C4-2B (cell line): ENCODE results near the gene C14orf93.
A peak's percentile ranks its signal among the peaks of the same experiment; 100 is the strongest.

Experiments used
- H3K27ac ChIP-seq: fragments of 450-650 bp; 2 replicates; pipeline ENCODE4 v1.5.1; 2017
- ZFX ChIP-seq: fragments of 450-650 bp; IDR thresholded peaks from 2 replicates; pipeline ENCODE4 v1.6.1; 2017
- TF ChIP-seq, protein P1 (sequence below): fragments of 450-650 bp; conservative IDR thresholded peaks from 2 replicates; pipeline ENCODE4 v1.5.1; 2017; ENCODE audit warnings: mild to moderate bottlenecking

The C14orf93 gene

DNA sequence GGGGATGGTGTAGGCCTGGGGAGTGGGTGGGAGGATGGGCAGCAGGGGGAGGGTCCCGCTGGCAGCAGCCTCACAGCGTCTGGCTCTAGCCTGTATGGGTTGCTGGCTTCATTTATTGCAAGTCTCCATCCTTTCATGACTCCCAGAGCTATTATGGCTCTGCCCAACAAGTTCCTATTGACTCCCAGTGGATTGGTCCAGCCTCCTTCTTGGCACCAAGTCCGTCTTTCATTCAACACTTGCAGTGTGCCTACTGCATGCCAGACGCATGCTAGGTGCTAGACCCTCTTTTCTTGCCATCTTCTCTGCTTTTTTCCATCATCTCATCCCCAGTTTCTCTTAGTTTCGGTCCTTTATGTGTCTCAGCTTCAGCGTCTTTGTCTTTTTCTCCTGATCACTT, 33.2 kb upstream of the C14orf93 start:
- TF ChIP-seq, protein P1, sequence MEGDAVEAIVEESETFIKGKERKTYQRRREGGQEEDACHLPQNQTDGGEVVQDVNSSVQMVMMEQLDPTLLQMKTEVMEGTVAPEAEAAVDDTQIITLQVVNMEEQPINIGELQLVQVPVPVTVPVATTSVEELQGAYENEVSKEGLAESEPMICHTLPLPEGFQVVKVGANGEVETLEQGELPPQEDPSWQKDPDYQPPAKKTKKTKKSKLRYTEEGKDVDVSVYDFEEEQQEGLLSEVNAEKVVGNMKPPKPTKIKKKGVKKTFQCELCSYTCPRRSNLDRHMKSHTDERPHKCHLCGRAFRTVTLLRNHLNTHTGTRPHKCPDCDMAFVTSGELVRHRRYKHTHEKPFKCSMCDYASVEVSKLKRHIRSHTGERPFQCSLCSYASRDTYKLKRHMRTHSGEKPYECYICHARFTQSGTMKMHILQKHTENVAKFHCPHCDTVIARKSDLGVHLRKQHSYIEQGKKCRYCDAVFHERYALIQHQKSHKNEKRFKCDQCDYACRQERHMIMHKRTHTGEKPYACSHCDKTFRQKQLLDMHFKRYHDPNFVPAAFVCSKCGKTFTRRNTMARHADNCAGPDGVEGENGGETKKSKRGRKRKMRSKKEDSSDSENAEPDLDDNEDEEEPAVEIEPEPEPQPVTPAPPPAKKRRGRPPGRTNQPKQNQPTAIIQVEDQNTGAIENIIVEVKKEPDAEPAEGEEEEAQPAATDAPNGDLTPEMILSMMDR: no peak
- no peak for TF ChIP-seq ZFX
- no peak overlapping the region for H3K27ac ChIP-seq

DNA sequence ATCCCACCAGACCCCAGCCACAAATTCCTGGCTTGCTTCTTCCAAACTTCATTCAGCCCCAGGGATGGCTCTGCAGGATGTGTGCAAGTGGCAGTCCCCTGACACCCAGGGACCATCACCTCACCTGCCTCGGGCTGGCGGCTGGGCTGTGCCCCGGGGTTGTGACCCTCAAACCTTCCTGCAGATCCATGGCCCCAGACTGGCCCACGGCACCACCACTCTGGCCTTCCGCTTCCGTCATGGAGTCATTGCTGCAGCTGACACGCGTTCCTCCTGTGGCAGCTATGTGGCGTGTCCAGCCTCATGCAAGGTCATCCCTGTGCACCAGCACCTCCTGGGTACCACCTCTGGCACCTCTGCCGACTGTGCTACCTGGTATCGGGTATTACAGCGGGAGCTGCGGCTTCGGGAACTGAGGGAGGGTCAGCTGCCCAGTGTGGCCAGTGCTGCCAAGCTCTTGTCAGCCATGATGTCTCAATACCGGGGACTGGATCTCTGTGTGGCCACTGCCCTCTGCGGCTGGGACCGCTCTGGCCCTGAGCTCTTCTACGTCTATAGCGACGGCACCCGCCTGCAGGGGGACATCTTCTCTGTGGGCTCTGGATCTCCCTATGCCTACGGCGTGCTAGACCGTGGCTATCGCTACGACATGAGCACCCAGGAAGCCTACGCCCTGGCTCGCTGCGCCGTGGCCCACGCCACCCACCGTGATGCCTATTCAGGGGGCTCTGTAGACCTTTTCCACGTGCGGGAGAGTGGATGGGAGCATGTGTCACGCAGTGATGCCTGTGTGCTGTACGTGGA, 32.4 kb upstream of the C14orf93 start, which contains the start of gene PSMB11:
Gene PSMB11, plus strand, starts transcription at position 51 of the 804 bp plus-strand sequence. Its CDS starts 14 bp downstream, at position 65.
- TF ChIP-seq ZFX: no peak
- TF ChIP-seq, protein P1: no peak
- no peak within 1 kb of the TSS for H3K27ac ChIP-seq

DNA sequence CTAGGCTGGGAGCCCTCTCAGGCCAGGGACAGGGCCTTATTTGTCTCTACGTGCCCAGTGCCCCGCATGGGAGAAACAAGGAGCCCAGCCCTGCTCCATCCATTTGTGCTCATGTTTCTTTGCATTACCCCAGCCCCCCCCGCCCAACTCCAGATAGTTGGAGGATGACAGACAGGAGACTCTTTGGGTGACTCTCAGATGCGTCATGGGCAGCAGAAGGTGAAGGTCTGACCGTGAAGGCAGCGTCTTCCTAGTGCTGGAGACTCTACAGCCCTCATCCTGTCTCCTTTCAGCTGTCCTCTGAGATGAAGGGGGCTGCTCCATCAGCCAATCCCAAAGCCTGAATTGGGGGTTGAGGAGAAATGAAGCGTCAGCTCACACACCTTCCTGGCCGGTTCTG, 31.8 kb upstream of the C14orf93 start:
- H3K27ac ChIP-seq: no peak overlapping the region
- TF ChIP-seq, protein P1: no peak
- no peak for TF ChIP-seq ZFX

GRCh38 chr14:23040100-23040499, 30.2 kb upstream of the C14orf93 start:
- no peak for TF ChIP-seq ZFX
- H3K27ac ChIP-seq: no peak overlapping the region

GRCh38 chr14:23035303-23036144, 25.6 kb upstream of the C14orf93 start:
- peak overlapping the region; percentile 99 for H3K27ac ChIP-seq
- TF ChIP-seq ZFX: no peak
- TF ChIP-seq, protein P1: no peak

DNA sequence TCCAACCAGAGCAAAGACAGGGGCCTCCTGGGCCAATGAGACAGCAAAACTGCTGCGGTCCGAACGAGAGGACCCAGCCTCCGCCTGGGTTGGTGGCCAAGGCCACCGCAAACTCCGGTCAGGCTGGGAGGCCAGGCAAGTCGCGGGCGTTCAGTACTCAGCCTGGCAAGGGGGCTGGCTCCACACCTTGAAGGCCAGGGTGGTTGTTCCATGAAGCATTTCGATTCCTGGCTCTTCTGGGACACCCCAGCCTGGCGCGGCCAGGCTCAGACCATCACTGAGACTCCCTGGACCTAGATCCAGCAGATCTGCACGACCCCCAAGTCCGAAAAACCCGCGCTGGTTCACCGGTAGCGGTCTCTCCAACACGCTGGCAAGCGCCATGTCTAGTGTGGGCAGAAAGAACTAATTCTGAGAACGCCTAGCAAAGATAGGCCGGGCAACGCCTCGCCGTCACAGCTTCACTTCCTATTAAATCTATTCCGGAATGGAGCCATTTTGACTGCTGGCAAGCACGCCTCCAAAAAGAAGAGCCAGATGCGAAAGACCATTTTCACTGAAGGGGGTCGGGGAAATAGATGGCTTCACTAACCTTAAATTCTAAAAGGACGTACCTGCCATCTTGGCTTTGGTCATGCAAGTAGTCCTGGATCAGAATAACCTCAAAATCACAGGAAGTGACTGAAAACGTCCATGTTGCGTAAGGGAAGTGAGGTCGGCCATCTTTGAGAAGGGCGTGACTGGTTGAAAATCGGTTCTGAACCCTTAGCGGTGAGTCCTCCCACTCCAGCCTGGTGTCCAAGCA, 24.8 kb upstream of the C14orf93 start, which contains the start of gene PSMB5:
Gene PSMB5, minus strand, starts transcription at position 403 of the 805 bp plus-strand sequence. Its CDS starts 19 bp downstream, at position 384.
- peak within 1 kb of the TSS; percentile 99 for H3K27ac ChIP-seq
- TF ChIP-seq ZFX: peak; percentile 87
- TF ChIP-seq, protein P1: no peak

GRCh38 chr14:23033801-23034497, 24.0 kb upstream of the C14orf93 start:
- peak overlapping the region; percentile 99 for H3K27ac ChIP-seq

More at GRCh38 chr14:23033801-23034497, 24.0 kb upstream of the C14orf93 start:
- TF ChIP-seq, protein P1: no peak
- TF ChIP-seq ZFX: no peak
